ENCODE results near the gene GABRG3. TPM values are rescaled to one million over a fixed set of nuclear protein-coding genes. Genes with fewer than 3 reads are reported as not detected.

GABRG3 gene
- total and polyA plus RNA-seq, 9 of the 15 experiments (the other 6 are each of a cell fraction or from before 2014, with no cell fraction given) = 4.0 to 15.1 (median 11.2) TPM

DNA sequence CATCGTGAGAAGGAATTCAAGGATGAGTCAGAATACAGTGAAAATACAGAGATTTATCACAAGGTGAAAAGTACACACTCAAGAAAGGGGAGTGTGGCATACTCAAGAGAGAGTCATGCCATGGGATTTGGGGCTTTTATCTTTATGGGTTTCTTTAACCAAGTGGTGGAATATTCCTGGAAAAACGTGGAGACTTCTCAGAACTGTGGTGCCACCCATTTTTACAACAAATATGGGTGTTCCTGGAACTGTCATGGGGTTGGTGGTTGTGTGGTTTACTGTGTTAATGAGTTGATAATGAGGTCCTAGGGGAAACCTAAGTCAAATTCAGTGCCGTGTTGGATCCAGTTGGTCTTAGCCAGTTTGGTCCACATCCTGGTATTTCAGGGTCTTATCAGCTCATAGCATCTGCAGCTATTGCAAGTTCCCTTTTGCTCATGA lies 497.2 kb downstream of the GABRG3 start (continued):
- TF ChIP-seq RBBP5 (IDR thresholded peaks at IDR 0.05; ENCODE audit: borderline replicate concordance, insufficient read depth, low read length, poor library complexity, severe bottlenecking) = no peak
- no peak for TF ChIP-seq ZNF174 (CRISPR knock-in tag; IDR thresholded peaks at IDR 0.05)
- TF ChIP-seq ZNF140 (CRISPR knock-in tag; IDR thresholded peaks at IDR 0.05) = no peak
- 0 out of 2 replicates have a peak, but pooled peaks have one; percentile 60 for TF ChIP-seq PHF21A (IDR thresholded peaks at IDR 0.05; ENCODE audit: borderline replicate concordance, low read depth)
- TF ChIP-seq NFIX (CRISPR knock-in tag; IDR thresholded peaks at IDR 0.05; ENCODE audit: low read depth) = no peak
- TF ChIP-seq, protein P1, sequence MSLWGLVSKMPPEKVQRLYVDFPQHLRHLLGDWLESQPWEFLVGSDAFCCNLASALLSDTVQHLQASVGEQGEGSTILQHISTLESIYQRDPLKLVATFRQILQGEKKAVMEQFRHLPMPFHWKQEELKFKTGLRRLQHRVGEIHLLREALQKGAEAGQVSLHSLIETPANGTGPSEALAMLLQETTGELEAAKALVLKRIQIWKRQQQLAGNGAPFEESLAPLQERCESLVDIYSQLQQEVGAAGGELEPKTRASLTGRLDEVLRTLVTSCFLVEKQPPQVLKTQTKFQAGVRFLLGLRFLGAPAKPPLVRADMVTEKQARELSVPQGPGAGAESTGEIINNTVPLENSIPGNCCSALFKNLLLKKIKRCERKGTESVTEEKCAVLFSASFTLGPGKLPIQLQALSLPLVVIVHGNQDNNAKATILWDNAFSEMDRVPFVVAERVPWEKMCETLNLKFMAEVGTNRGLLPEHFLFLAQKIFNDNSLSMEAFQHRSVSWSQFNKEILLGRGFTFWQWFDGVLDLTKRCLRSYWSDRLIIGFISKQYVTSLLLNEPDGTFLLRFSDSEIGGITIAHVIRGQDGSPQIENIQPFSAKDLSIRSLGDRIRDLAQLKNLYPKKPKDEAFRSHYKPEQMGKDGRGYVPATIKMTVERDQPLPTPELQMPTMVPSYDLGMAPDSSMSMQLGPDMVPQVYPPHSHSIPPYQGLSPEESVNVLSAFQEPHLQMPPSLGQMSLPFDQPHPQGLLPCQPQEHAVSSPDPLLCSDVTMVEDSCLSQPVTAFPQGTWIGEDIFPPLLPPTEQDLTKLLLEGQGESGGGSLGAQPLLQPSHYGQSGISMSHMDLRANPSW (CRISPR knock-in tag; IDR thresholded peaks at IDR 0.05) = no peak
- TF ChIP-seq, protein P2, sequence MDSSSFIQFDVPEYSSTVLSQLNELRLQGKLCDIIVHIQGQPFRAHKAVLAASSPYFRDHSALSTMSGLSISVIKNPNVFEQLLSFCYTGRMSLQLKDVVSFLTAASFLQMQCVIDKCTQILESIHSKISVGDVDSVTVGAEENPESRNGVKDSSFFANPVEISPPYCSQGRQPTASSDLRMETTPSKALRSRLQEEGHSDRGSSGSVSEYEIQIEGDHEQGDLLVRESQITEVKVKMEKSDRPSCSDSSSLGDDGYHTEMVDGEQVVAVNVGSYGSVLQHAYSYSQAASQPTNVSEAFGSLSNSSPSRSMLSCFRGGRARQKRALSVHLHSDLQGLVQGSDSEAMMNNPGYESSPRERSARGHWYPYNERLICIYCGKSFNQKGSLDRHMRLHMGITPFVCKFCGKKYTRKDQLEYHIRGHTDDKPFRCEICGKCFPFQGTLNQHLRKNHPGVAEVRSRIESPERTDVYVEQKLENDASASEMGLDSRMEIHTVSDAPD (CRISPR knock-in tag; IDR thresholded peaks at IDR 0.05) = no peak
- TF ChIP-seq KLF16 (IDR thresholded peaks at IDR 0.05) = peak; percentile 78; the same call in 1 of the 2 replicates
- TF ChIP-seq, protein P3, sequence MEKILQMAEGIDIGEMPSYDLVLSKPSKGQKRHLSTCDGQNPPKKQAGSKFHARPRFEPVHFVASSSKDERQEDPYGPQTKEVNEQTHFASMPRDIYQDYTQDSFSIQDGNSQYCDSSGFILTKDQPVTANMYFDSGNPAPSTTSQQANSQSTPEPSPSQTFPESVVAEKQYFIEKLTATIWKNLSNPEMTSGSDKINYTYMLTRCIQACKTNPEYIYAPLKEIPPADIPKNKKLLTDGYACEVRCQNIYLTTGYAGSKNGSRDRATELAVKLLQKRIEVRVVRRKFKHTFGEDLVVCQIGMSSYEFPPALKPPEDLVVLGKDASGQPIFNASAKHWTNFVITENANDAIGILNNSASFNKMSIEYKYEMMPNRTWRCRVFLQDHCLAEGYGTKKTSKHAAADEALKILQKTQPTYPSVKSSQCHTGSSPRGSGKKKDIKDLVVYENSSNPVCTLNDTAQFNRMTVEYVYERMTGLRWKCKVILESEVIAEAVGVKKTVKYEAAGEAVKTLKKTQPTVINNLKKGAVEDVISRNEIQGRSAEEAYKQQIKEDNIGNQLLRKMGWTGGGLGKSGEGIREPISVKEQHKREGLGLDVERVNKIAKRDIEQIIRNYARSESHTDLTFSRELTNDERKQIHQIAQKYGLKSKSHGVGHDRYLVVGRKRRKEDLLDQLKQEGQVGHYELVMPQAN (IDR thresholded peaks at IDR 0.05; ENCODE audit: borderline replicate concordance) = no peak
- no peak for TF ChIP-seq HDAC8 (tag; IDR thresholded peaks at IDR 0.05)
- no peak for TF ChIP-seq CHD2 (IDR thresholded peaks at IDR 0.05; ENCODE audit: low read depth, low read length)
- TF ChIP-seq, protein P4, sequence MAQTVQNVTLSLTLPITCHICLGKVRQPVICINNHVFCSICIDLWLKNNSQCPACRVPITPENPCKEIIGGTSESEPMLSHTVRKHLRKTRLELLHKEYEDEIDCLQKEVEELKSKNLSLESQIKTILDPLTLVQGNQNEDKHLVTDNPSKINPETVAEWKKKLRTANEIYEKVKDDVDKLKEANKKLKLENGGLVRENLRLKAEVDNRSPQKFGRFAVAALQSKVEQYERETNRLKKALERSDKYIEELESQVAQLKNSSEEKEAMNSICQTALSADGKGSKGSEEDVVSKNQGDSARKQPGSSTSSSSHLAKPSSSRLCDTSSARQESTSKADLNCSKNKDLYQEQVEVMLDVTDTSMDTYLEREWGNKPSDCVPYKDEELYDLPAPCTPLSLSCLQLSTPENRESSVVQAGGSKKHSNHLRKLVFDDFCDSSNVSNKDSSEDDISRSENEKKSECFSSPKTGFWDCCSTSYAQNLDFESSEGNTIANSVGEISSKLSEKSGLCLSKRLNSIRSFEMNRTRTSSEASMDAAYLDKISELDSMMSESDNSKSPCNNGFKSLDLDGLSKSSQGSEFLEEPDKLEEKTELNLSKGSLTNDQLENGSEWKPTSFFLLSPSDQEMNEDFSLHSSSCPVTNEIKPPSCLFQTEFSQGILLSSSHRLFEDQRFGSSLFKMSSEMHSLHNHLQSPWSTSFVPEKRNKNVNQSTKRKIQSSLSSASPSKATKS (CRISPR knock-in tag; IDR thresholded peaks at IDR 0.05) = no peak
- TF ChIP-seq ZNF766 (CRISPR knock-in tag; conservative IDR thresholded peaks at IDR 0.05) = peak; percentile 93
- TF ChIP-seq RCOR1 (IDR thresholded peaks at IDR 0.05; ENCODE audit: borderline replicate concordance in 1 of 2, low read depth in 2 of 2, low read length in 2 of 2) = peak in 1 of 2 experiments; percentile 87; a peak in 3 of 4 replicates
- TF ChIP-seq NRF1 (conservative IDR thresholded peaks at IDR 0.05 in 1 of 2, IDR thresholded peaks at IDR 0.05 in 1 of 2) = no peak
- no peak for TF ChIP-seq C11orf30 (IDR thresholded peaks at IDR 0.05; ENCODE audit: low read depth)
- TF ChIP-seq SMAD4 (CRISPR knock-in tag; conservative IDR thresholded peaks at IDR 0.05) = no peak
- TF ChIP-seq NR2C1 (IDR thresholded peaks at IDR 0.05) = no peak
- TF ChIP-seq NR2C1 (tag; IDR thresholded peaks at IDR 0.05) = no peak
- no peak for TF ChIP-seq MXI1 (IDR thresholded peaks at IDR 0.05; ENCODE audit: low read depth, low read length)
- TF ChIP-seq JUN (IDR thresholded peaks at IDR 0.05; ENCODE audit: borderline replicate concordance, low read depth, low read length) = no peak
- TF ChIP-seq JUN (CRISPR knock-in tag; IDR thresholded peaks at IDR 0.05; ENCODE audit: borderline replicate concordance) = no peak

Measured in K562 (cell line).